Measurements from ENCODE around the gene OR6Y1. TPM values are rescaled to one million over a fixed set of nuclear protein-coding genes. Genes with fewer than 3 reads are reported as not detected.

Gene OR6Y1
- total RNA-seq, 1 donor from 2014 or later = not detected

- Mint-ChIP-seq H3K36me3 (no peaks in the 10 kb centered on the region), H3K27ac (no peak overlapping the region)
Observed at GRCh38 chr1:158552296-158552695, 1.9 kb downstream of the OR6Y1 start.

GRCh38 chr1:158547533-158547932, 6.7 kb downstream of the OR6Y1 start:
- no peak overlapping the region for H3K4me3 Mint-ChIP-seq
- no peak overlapping the region for H3K27ac Mint-ChIP-seq
- H3K27me3 Mint-ChIP-seq (ENCODE audit: low read depth) = no peaks in the 10 kb centered on the region
- DNase-seq (ENCODE audit: low spot score in 2 of 2, unreplicated experiment in 2 of 2) = no peak
- H3K4me1 Mint-ChIP-seq = peaks cover 7% of the 10 kb centered on the region
- no peaks in the 10 kb centered on the region for H3K36me3 Mint-ChIP-seq
- no peak for TF ChIP-seq CTCF (IDR thresholded peaks at IDR 0.05; ENCODE audit: unreplicated experiment)
- no peaks in the 10 kb centered on the region for H3K9me3 Mint-ChIP-seq

More at GRCh38 chr1:158552296-158552695, 1.9 kb downstream of the OR6Y1 start:
- Mint-ChIP-seq H3K4me3 (no peak overlapping the region), H3K4me1 (peaks cover 5% of the 10 kb centered on the region), H3K9me3 (no peaks in the 10 kb centered on the region), H3K27me3 (ENCODE audit: low read depth) (peaks cover 3% of the 10 kb centered on the region)
- TF ChIP-seq CTCF (IDR thresholded peaks at IDR 0.05; ENCODE audit: unreplicated experiment) = no peak
- no peak for DNase-seq (ENCODE audit: low spot score in 2 of 2, unreplicated experiment in 2 of 2)

GRCh38 chr1:158537609-158538008, 16.6 kb downstream of the OR6Y1 start:
- Mint-ChIP-seq H3K27me3 (ENCODE audit: low read depth) (peaks cover 2% of the 10 kb centered on the region), H3K36me3 (no peaks in the 10 kb centered on the region), H3K4me1 (peaks cover 27% of the 10 kb centered on the region), H3K9me3 (no peaks in the 10 kb centered on the region), H3K4me3 (no peak overlapping the region), H3K27ac (peak overlapping the region; percentile 48)
- no peak for DNase-seq (ENCODE audit: low spot score in 2 of 2, unreplicated experiment in 2 of 2)
- no peak for TF ChIP-seq CTCF (IDR thresholded peaks at IDR 0.05; ENCODE audit: unreplicated experiment)

GRCh38 chr1:158534496-158534895, 19.7 kb downstream of the OR6Y1 start:
- H3K4me3 Mint-ChIP-seq = no peak overlapping the region
- peak overlapping the region; percentile 85 for H3K27ac Mint-ChIP-seq
- H3K4me1 Mint-ChIP-seq = peaks cover 28% of the 10 kb centered on the region
- no peaks in the 10 kb centered on the region for H3K36me3 Mint-ChIP-seq
- TF ChIP-seq CTCF (IDR thresholded peaks at IDR 0.05; ENCODE audit: unreplicated experiment) = no peak
- H3K9me3 Mint-ChIP-seq = peaks cover 3% of the 10 kb centered on the region
- DNase-seq (ENCODE audit: low spot score in 2 of 2, unreplicated experiment in 2 of 2) = peak; percentile 24 to 49
- H3K27me3 Mint-ChIP-seq (ENCODE audit: low read depth) = peaks cover 2% of the 10 kb centered on the region

GRCh38 chr1:158527190-158527815, 26.9 kb downstream of the OR6Y1 start:
- H3K36me3 Mint-ChIP-seq = peaks cover 10% of the 10 kb centered on the region
- H3K27ac Mint-ChIP-seq = no peak overlapping the region
- no peak for DNase-seq (ENCODE audit: low spot score in 2 of 2, unreplicated experiment in 2 of 2)
- no peak overlapping the region for H3K4me3 Mint-ChIP-seq
- H3K27me3 Mint-ChIP-seq (ENCODE audit: low read depth) = no peaks in the 10 kb centered on the region
- H3K9me3 Mint-ChIP-seq = peaks cover 52% of the 10 kb centered on the region
- no peak for TF ChIP-seq CTCF (IDR thresholded peaks at IDR 0.05; ENCODE audit: unreplicated experiment)
- H3K4me1 Mint-ChIP-seq = no peaks in the 10 kb centered on the region
